ENCODE data around the gene ZNF497. TPM values are rescaled to one million over a fixed set of nuclear protein-coding genes. Genes with fewer than 3 reads are reported as not detected.

Gene ZNF497
- total RNA-seq, 1 experiment from 2014 or later = 1.1 TPM

- peak overlapping the region; percentile 95 for H3K4me2 ChIP-seq (ENCODE audit: low read depth, low read length, poor library complexity, severe bottlenecking)
- H3K27ac ChIP-seq (ENCODE audit: low read length) = peak overlapping the region; percentile 57; the same call in 1 of the 2 replicates
- peak overlapping the region; percentile 89 for H3K9ac ChIP-seq (ENCODE audit: low read length)
- H3K4me3 ChIP-seq (ENCODE audit: low read length) = peak overlapping the region; percentile 86
- H4K20me1 ChIP-seq (ENCODE audit: insufficient read depth, low read depth, low read length) = no peaks in the 10 kb centered on the region
- peaks cover 19% of the 10 kb centered on the region for H3K79me2 ChIP-seq (ENCODE audit: low read length)
- H3K4me1 ChIP-seq (ENCODE audit: low read length) = peaks cover 27% of the 10 kb centered on the region
- H2AFZ ChIP-seq (ENCODE audit: low read length) = no peak overlapping the region
- no peak for DNase-seq
- H3K27me3 ChIP-seq (ENCODE audit: low read length) = no peaks in the 10 kb centered on the region
- no peaks in the 10 kb centered on the region for H3K9me3 ChIP-seq (ENCODE audit: low read length)
- H3K36me3 ChIP-seq (ENCODE audit: insufficient read depth, low read length) = no peaks in the 10 kb centered on the region
- H3K9me2 ChIP-seq (replicated peaks; ENCODE audit: insufficient read depth, low read length) = no peaks in the 10 kb centered on the region
Observed at GRCh38 chr19:58401840-58402421, 39.4 kb upstream of the ZNF497 start.

- Histone ChIP-seq H3K36me3 (ENCODE audit: insufficient read depth, low read length) (no peaks in the 10 kb centered on the region), H3K4me2 (ENCODE audit: low read depth, low read length, poor library complexity, severe bottlenecking) (peak overlapping the region; percentile 95), H3K9me3 (ENCODE audit: low read length) (no peaks in the 10 kb centered on the region), H3K4me1 (ENCODE audit: low read length) (peaks cover 23% of the 10 kb centered on the region), H3K27ac (ENCODE audit: low read length) (peak overlapping the region; percentile 57), H3K4me3 (ENCODE audit: low read length) (peak overlapping the region; percentile 86), H2AFZ (ENCODE audit: low read length) (no peak overlapping the region), H3K9me2 (replicated peaks; ENCODE audit: insufficient read depth, low read length) (no peaks in the 10 kb centered on the region), H4K20me1 (ENCODE audit: insufficient read depth, low read depth, low read length) (no peaks in the 10 kb centered on the region), H3K79me2 (ENCODE audit: low read length) (peaks cover 19% of the 10 kb centered on the region), H3K9ac (ENCODE audit: low read length) (peak overlapping the region; percentile 89), H3K27me3 (ENCODE audit: low read length) (no peaks in the 10 kb centered on the region)
- peak; percentile 100 for DNase-seq
Observed at GRCh38 chr19:58400916-58401839, 38.6 kb upstream of the ZNF497 start.

GRCh38 chr19:58400316-58400915, 37.9 kb upstream of the ZNF497 start:
- Histone ChIP-seq H4K20me1 (ENCODE audit: insufficient read depth, low read depth, low read length) (no peaks in the 10 kb centered on the region), H3K79me2 (ENCODE audit: low read length) (peaks cover 19% of the 10 kb centered on the region), H3K9me3 (ENCODE audit: low read length) (no peaks in the 10 kb centered on the region), H3K36me3 (ENCODE audit: insufficient read depth, low read length) (no peaks in the 10 kb centered on the region; the same call in 1 of the 2 replicates), H2AFZ (ENCODE audit: low read length) (no peak overlapping the region), H3K9ac (ENCODE audit: low read length) (peak overlapping the region; percentile 70), H3K27me3 (ENCODE audit: low read length) (no peaks in the 10 kb centered on the region), H3K4me2 (ENCODE audit: low read depth, low read length, poor library complexity, severe bottlenecking) (peak overlapping the region; percentile 80), H3K27ac (ENCODE audit: low read length) (no peak overlapping the region), H3K4me3 (ENCODE audit: low read length) (peak overlapping the region; percentile 66), H3K9me2 (replicated peaks; ENCODE audit: insufficient read depth, low read length) (no peaks in the 10 kb centered on the region), H3K4me1 (ENCODE audit: low read length) (peaks cover 23% of the 10 kb centered on the region)
- no peak for DNase-seq

GRCh38 chr19:58399903-58400302, 37.4 kb upstream of the ZNF497 start:
- Histone ChIP-seq H3K27me3 (ENCODE audit: low read length) (no peaks in the 10 kb centered on the region), H3K27ac (ENCODE audit: low read length) (no peak overlapping the region), H3K9me2 (replicated peaks; ENCODE audit: insufficient read depth, low read length) (no peaks in the 10 kb centered on the region), H3K4me3 (ENCODE audit: low read length) (no peak overlapping the region), H3K4me2 (ENCODE audit: low read depth, low read length, poor library complexity, severe bottlenecking) (no peak overlapping the region), H3K79me2 (ENCODE audit: low read length) (peaks cover 19% of the 10 kb centered on the region), H3K9ac (ENCODE audit: low read length) (peak overlapping the region; percentile 70), H3K9me3 (ENCODE audit: low read length) (no peaks in the 10 kb centered on the region), H4K20me1 (ENCODE audit: insufficient read depth, low read depth, low read length) (0 out of 2 replicates have a peak, but pooled peaks cover 4% of the 10 kb centered on the region), H3K36me3 (ENCODE audit: insufficient read depth, low read length) (peaks cover 4% of the 10 kb centered on the region; the same call in 1 of the 2 replicates), H2AFZ (ENCODE audit: low read length) (no peak overlapping the region), H3K4me1 (ENCODE audit: low read length) (peaks cover 23% of the 10 kb centered on the region)
- DNase-seq = no peak

- H3K9ac ChIP-seq (ENCODE audit: low read length) = no peak overlapping the region
- peaks cover 15% of the 10 kb centered on the region for H3K79me2 ChIP-seq (ENCODE audit: low read length)
- H3K4me3 ChIP-seq (ENCODE audit: low read length) = no peak overlapping the region
- H3K27ac ChIP-seq (ENCODE audit: low read length) = no peak overlapping the region
- H3K27me3 ChIP-seq (ENCODE audit: low read length) = no peaks in the 10 kb centered on the region
- H2AFZ ChIP-seq (ENCODE audit: low read length) = no peak overlapping the region
- H3K9me3 ChIP-seq (ENCODE audit: low read length) = no peaks in the 10 kb centered on the region
- no peaks in the 10 kb centered on the region for H3K9me2 ChIP-seq (replicated peaks; ENCODE audit: insufficient read depth, low read length)
- peaks cover 23% of the 10 kb centered on the region for H3K4me1 ChIP-seq (ENCODE audit: low read length)
- H3K36me3 ChIP-seq (ENCODE audit: insufficient read depth, low read length) = peaks cover 12% of the 10 kb centered on the region; the same call in 1 of the 2 replicates
- H4K20me1 ChIP-seq (ENCODE audit: insufficient read depth, low read depth, low read length) = peaks cover 18% of the 10 kb centered on the region
- DNase-seq = no peak
- H3K4me2 ChIP-seq (ENCODE audit: low read depth, low read length, poor library complexity, severe bottlenecking) = no peak overlapping the region
Observed at GRCh38 chr19:58398545-58398944, 36.0 kb upstream of the ZNF497 start.

- no peak overlapping the region for H3K27ac ChIP-seq (ENCODE audit: low read length)
- no peak overlapping the region for H3K4me3 ChIP-seq (ENCODE audit: low read length)
- H3K27me3 ChIP-seq (ENCODE audit: low read length) = no peaks in the 10 kb centered on the region
- H3K9ac ChIP-seq (ENCODE audit: low read length) = no peak overlapping the region
- peaks cover 22% of the 10 kb centered on the region for H4K20me1 ChIP-seq (ENCODE audit: insufficient read depth, low read depth, low read length)
- peaks cover 15% of the 10 kb centered on the region; the same call in 1 of the 2 replicates for H3K36me3 ChIP-seq (ENCODE audit: insufficient read depth, low read length)
- H3K4me2 ChIP-seq (ENCODE audit: low read depth, low read length, poor library complexity, severe bottlenecking) = no peak overlapping the region
- H2AFZ ChIP-seq (ENCODE audit: low read length) = no peak overlapping the region
- no peaks in the 10 kb centered on the region for H3K9me2 ChIP-seq (replicated peaks; ENCODE audit: insufficient read depth, low read length)
- no peak for DNase-seq
- peaks cover 22% of the 10 kb centered on the region for H3K4me1 ChIP-seq (ENCODE audit: low read length)
- no peaks in the 10 kb centered on the region for H3K9me3 ChIP-seq (ENCODE audit: low read length)
- H3K79me2 ChIP-seq (ENCODE audit: low read length) = peaks cover 13% of the 10 kb centered on the region
Observed at GRCh38 chr19:58398087-58398486, 35.5 kb upstream of the ZNF497 start.

GRCh38 chr19:58397533-58398037, 35.0 kb upstream of the ZNF497 start:
- peaks cover 17% of the 10 kb centered on the region for H3K4me1 ChIP-seq (ENCODE audit: low read length)
- H3K4me2 ChIP-seq (ENCODE audit: low read depth, low read length, poor library complexity, severe bottlenecking) = no peak overlapping the region
- H2AFZ ChIP-seq (ENCODE audit: low read length) = no peak overlapping the region
- no peak overlapping the region for H3K4me3 ChIP-seq (ENCODE audit: low read length)
- peaks cover 27% of the 10 kb centered on the region for H4K20me1 ChIP-seq (ENCODE audit: insufficient read depth, low read depth, low read length)
- H3K27ac ChIP-seq (ENCODE audit: low read length) = no peak overlapping the region
- DNase-seq = peak; percentile 57
- H3K36me3 ChIP-seq (ENCODE audit: insufficient read depth, low read length) = peaks cover 21% of the 10 kb centered on the region; the same call in 1 of the 2 replicates
- H3K9me2 ChIP-seq (replicated peaks; ENCODE audit: insufficient read depth, low read length) = no peaks in the 10 kb centered on the region
- no peak overlapping the region for H3K9ac ChIP-seq (ENCODE audit: low read length)
- H3K9me3 ChIP-seq (ENCODE audit: low read length) = no peaks in the 10 kb centered on the region
- H3K27me3 ChIP-seq (ENCODE audit: low read length) = no peaks in the 10 kb centered on the region
- H3K79me2 ChIP-seq (ENCODE audit: low read length) = peaks cover 8% of the 10 kb centered on the region

Data from Karpas-422 (cell line).